ENCODE measurements around the gene TRAF6. TPM values are rescaled to one million over a fixed set of nuclear protein-coding genes. Genes with fewer than 3 reads are reported as not detected.

Gene TRAF6
- polyA plus RNA-seq, 1 donor (not counting 4 experiments of a cell fraction or from before 2014, with no cell fraction given): 15.1 TPM

DNA sequence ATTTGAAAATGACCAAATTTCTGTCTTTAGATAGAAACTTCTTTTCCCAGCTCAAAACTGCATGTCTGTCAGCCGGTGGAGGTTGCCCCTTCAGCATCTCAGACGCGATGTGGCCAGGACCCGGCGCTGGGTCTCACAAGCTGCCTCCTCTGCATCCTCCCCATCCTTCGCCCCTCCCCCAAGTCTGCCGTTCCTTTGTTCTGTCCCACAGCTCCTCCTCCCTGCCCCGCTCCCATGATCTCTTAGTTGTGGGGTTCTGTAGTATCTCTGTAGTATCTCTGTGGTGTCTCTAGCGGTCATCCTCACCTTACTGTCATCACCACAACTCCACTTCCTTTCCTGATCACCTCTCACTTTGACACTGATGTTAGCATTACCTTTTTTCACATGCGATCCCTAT, 49.9 kb downstream of the TRAF6 start:
- no peak overlapping the region for H2AFZ ChIP-seq (ENCODE audit: control insufficient read depth, low read length)
- H3K9me1 ChIP-seq (ENCODE audit: control insufficient read depth, extremely low read depth, insufficient read depth, low read length): no peaks in the 10 kb centered on the region
- H3K9me3 ChIP-seq (ENCODE audit: control insufficient read depth, low read depth, low read length): no peaks in the 10 kb centered on the region
- H3K27ac ChIP-seq (ENCODE audit: control insufficient read depth, insufficient read depth, low read length): no peak overlapping the region
- DNase-seq (ENCODE audit: low read depth, low spot score) (no peak), FAIRE-seq (no peak)
- H3K36me3 ChIP-seq (ENCODE audit: control insufficient read depth in 2 of 2, extremely low read depth in 1 of 2, insufficient read depth in 2 of 2, low read length in 2 of 2): peaks cover 6 to 14% of the 10 kb centered on the region in 2 experiments
- no peaks in the 10 kb centered on the region for H3K79me2 ChIP-seq (ENCODE audit: control insufficient read depth, insufficient read depth, low read length)
- no peak overlapping the region for H3K4me3 ChIP-seq (ENCODE audit: control insufficient read depth in 2 of 3, extremely low read depth in 1 of 3, insufficient read depth in 2 of 3, low read depth in 1 of 3, low read length in 3 of 3)
- no peaks in the 10 kb centered on the region for H4K20me1 ChIP-seq (ENCODE audit: control insufficient read depth, extremely low read depth, insufficient read depth, low read length)
- no peak overlapping the region for H3K9ac ChIP-seq (ENCODE audit: control insufficient read depth, extremely low read depth, insufficient read depth, low read length)
- dilution Hi-C loops (cut with MboI; ENCODE audit: extremely low pct_ligation_motif_present, low sequenced_read_pairs): no loop called here
- no peak for TF ChIP-seq EZH2 (IDR thresholded peaks at IDR 0.05; ENCODE audit: low read length)
- TF ChIP-seq, protein P1, sequence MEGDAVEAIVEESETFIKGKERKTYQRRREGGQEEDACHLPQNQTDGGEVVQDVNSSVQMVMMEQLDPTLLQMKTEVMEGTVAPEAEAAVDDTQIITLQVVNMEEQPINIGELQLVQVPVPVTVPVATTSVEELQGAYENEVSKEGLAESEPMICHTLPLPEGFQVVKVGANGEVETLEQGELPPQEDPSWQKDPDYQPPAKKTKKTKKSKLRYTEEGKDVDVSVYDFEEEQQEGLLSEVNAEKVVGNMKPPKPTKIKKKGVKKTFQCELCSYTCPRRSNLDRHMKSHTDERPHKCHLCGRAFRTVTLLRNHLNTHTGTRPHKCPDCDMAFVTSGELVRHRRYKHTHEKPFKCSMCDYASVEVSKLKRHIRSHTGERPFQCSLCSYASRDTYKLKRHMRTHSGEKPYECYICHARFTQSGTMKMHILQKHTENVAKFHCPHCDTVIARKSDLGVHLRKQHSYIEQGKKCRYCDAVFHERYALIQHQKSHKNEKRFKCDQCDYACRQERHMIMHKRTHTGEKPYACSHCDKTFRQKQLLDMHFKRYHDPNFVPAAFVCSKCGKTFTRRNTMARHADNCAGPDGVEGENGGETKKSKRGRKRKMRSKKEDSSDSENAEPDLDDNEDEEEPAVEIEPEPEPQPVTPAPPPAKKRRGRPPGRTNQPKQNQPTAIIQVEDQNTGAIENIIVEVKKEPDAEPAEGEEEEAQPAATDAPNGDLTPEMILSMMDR (optimal IDR thresholded peaks at IDR 0.05 in 1 of 3, IDR thresholded peaks at IDR 0.05 in 1 of 3, conservative IDR thresholded peaks at IDR 0.05 in 1 of 3; ENCODE audit: extremely low read depth in 1 of 3, insufficient read depth in 2 of 3, low read length in 3 of 3): no peak
- H3K4me2 ChIP-seq (ENCODE audit: control insufficient read depth, extremely low read depth, insufficient read depth, low read depth, low read length): no peak overlapping the region
- H3K4me1 ChIP-seq (ENCODE audit: control insufficient read depth, extremely low read depth, insufficient read depth, low read length): peaks cover 14% of the 10 kb centered on the region
- no peaks in the 10 kb centered on the region for H3K27me3 ChIP-seq (ENCODE audit: control insufficient read depth, extremely low read depth, insufficient read depth, low read length)

DNA sequence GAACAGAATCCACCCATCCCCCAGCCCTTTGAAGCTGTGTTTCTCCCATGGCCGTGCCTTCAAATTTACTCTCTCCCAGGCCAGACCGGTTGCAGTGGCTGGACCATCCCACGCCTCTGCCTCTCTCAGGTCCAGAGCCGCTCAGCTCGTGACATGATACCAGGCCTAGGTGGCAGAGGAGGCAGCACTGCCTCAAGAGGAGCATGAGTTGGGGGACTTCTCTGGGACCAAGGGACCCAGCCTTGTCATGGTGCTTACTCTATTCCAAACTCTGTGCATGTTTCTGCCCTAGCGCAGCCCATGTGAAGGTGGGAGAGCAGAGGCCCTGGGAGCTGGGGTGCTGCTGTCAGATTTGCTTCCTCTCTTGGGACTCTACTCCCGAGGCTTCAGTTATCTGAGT, 51.0 kb downstream of the TRAF6 start:
- dilution Hi-C loops (cut with MboI; ENCODE audit: extremely low pct_ligation_motif_present, low sequenced_read_pairs): no loop called here
- Histone ChIP-seq H3K9me1 (ENCODE audit: control insufficient read depth, extremely low read depth, insufficient read depth, low read length) (no peaks in the 10 kb centered on the region), H3K4me2 (ENCODE audit: control insufficient read depth, extremely low read depth, insufficient read depth, low read depth, low read length) (no peak overlapping the region), H3K27me3 (ENCODE audit: control insufficient read depth, extremely low read depth, insufficient read depth, low read length) (no peaks in the 10 kb centered on the region), H3K4me1 (ENCODE audit: control insufficient read depth, extremely low read depth, insufficient read depth, low read length) (peaks cover 16% of the 10 kb centered on the region), H3K9ac (ENCODE audit: control insufficient read depth, extremely low read depth, insufficient read depth, low read length) (no peak overlapping the region), H3K36me3 (ENCODE audit: control insufficient read depth in 2 of 2, extremely low read depth in 1 of 2, insufficient read depth in 2 of 2, low read length in 2 of 2) (peaks cover 6 to 14% of the 10 kb centered on the region in 2 experiments), H3K79me2 (ENCODE audit: control insufficient read depth, insufficient read depth, low read length) (no peaks in the 10 kb centered on the region), H3K4me3 (ENCODE audit: control insufficient read depth in 2 of 3, extremely low read depth in 1 of 3, insufficient read depth in 2 of 3, low read depth in 1 of 3, low read length in 3 of 3) (no peak overlapping the region), H3K27ac (ENCODE audit: control insufficient read depth, insufficient read depth, low read length) (no peak overlapping the region), H3K9me3 (ENCODE audit: control insufficient read depth, low read depth, low read length) (no peaks in the 10 kb centered on the region), H2AFZ (ENCODE audit: control insufficient read depth, low read length) (no peak overlapping the region), H4K20me1 (ENCODE audit: control insufficient read depth, extremely low read depth, insufficient read depth, low read length) (no peaks in the 10 kb centered on the region)
- FAIRE-seq: no peak
- TF ChIP-seq, protein P1 (optimal IDR thresholded peaks at IDR 0.05 in 1 of 3, IDR thresholded peaks at IDR 0.05 in 1 of 3, conservative IDR thresholded peaks at IDR 0.05 in 1 of 3; ENCODE audit: extremely low read depth in 1 of 3, insufficient read depth in 2 of 3, low read length in 3 of 3): no peak
- TF ChIP-seq EZH2 (IDR thresholded peaks at IDR 0.05; ENCODE audit: low read length): no peak
- DNase-seq (ENCODE audit: low read depth, low spot score): no peak

Measured in keratinocyte (primary cell).